HG03571 (cell line): Measurements from ENCODE around the gene HINT1.
"Not testable (repeated sequence)": the region's sequence is repeated elsewhere in the genome, so short reads cannot be mapped to it uniquely, and the experiment has no call there.

ENCODE experiments used
- ATAC-seq: cut with Tn5 transposase; IDR thresholded peaks from one replicate; pipeline ENCODE4 v1.9.1; 2021; ENCODE audit not compliant: unreplicated experiment

HINT1 gene

GRCh38 chr5:131171276-131171810 is 6.3 kb upstream of the HINT1 start:
- no peak for ATAC-seq

- ATAC-seq = peak; percentile 98
These were observed 5.7 kb upstream of the HINT1 start, which contains the start of gene LYRM7 for GRCh38 chr5:131170540-131171275. LYRM7 (plus strand) TSS chr5:131170944; CDS start chr5:131171021, 77 bp downstream.

DNA sequence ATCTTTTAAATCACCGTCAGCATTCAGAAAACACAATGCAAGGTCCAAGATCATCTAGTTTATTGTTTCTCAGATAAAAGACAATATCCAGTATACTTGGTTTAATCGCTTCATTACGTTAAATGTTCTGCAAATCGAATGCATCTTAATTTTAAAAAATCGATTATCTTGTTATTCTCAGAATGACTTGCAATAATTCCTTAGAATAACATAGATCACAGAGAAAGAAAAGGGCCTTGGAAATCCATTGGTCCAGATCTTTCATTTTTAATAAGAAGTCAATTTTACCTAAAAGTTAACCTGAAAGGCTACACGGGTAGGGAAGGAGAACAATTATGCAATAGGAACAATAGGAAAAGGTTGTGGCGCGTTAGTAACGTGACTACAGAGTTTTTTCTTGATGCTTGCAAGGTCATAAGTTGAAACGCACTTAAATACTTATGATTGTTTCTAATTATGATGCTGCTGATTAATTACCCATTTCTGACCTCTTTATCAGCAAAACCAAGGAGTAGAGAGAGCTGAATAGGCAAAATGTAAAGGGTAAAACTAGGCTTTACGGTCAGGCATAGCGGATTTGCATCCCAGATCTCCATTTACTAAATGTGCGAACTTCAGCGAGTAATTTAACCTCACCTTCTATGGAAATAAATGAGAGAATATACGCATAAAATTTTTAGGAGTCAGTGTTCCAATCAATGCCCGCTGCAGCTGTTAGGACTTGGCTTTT is 4.9 kb upstream of the HINT1 start:
- ATAC-seq = no peak

DNA sequence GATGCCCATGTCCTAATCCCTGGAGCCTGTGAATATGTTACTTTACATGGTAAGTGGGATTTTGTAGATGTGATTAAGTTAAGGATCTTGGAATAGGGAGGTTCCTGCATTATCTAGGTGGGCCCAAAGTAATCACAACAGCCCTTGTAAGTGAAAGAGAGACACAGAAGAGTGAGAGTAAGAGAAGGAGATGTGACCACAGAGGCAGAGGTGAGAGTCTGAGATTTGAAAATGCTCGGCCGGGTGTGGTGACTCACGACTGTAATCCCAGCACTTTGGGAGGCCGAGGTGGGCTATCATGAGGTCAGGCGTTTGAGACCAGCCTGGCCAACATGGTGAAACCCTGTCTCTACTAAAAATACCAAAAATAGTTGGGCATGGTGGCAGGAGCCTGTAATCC is 2.6 kb upstream of the HINT1 start:
- no peak for ATAC-seq

GRCh38 chr5:131164191-131165118 is 601 bp downstream of the HINT1 start:
- peak; percentile 62 for ATAC-seq

DNA sequence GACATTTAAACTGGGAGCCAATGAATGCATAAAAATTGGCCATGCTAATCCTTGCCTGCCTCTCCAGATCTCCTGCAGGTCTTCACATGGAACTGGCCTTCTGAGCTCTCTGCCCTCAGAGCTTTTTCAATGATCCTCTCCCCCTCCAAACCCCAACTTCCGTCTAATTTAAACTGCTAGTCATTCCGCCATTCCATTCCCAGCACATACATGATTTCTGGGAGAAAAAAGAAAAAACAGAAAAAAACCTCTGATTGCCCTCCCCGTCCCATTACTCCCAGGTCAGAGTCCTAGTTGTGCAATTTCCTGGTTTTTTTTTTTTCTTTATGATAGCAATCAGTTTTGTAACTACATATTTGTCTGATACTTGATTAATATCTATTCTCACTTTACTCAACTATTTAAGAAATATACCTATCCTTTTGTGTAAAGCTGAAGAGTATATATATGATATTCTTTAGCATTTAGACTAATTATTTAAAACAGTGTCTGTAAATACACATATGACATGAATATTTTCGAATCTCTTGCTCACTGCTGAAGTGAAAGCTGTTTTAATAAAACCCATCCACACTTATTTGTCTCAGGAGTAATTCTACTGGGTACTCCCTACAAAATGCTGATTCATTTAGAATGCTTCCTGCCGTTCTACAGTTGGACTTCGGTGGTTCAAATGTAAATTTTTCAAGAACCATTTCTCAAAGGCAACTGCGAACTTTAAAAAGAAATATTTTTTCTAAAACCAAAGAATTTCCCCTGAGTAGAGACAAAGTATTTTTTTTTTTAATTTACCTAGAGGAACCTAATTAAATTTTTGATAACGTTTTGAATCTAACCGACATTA is 1.6 kb downstream of the HINT1 start:
- ATAC-seq = no peak

- ATAC-seq = no peak
These were observed 4.9 kb downstream of the HINT1 start for GRCh38 chr5:131160134-131160533.

GRCh38 chr5:131156957-131157356 is 8.1 kb downstream of the HINT1 start:
- ATAC-seq = no peak

DNA sequence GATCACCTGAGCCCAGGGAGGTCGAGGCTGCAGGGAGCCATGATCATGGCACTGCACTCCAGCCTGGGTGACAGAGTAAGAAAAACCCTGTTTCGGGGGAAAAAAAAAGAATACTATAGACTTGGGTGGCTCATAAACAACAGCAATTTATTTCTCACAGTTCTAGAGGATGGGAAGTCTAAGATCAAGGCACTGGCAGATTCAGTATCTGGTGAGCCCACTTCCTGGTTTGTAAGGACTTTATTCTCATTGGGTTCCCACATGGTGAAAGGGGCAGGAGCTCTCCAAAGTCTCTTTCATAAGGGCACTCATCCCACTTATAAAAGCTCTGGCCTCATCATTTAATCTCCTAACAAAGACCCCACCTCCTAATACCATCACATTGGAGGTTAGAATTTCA is 8.7 kb downstream of the HINT1 start:
- ATAC-seq = no peak

- ATAC-seq = no peak
These were observed 13.8 kb downstream of the HINT1 start for GRCh38 chr5:131151216-131151615.

GRCh38 chr5:131150408-131150807 is 14.6 kb downstream of the HINT1 start:
- no peak for ATAC-seq

- no peak for ATAC-seq
These were observed 16.2 kb downstream of the HINT1 start for GRCh38 chr5:131148835-131149234.

DNA sequence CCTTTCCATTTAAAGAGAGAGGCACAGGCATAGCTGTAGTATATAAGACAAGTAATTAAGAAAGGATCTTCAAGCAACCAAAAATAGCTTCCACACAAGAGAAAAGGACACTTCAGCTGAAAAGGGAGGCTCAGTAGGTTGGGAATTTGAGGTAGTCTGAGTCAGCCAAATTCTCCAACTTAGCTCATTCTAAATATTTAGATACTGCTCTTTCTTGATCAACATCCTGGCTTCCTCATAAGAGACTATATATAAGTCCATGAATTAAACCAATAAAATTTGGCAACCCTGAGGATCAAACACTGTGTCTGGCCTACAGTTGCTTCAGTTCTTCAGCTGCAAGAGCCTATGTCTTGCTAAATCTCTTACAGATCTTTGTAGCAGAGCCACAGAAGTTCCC is 17.8 kb downstream of the HINT1 start:
- ATAC-seq = no peak

DNA sequence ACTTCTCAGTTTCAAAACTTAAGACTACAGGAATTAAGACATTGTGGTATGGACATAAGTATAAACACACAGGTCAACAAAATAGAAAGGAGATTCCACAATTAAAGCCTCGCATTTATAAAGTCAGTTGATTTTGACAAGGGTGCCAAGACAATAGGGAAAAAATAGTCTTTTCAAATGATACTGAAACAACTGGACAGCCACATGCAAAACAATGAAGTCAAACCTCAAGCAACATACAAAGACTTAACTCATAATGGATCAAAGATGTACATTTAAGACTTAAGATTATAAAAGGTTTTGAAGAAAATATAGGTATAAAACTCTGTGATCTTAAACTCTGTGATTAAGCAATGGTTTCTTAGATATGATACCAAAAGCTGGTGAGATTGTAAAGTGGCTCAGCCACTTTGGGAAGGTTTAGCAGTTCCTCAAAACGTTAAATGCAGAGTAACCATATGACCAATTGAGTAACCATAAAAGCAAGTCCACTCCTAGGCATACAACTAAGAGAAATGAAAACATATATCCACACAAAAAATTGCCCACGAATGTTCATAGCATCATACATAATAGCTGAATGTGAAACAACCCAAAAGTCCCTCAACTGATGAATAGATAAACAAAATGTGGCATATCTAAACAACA is 22.0 kb downstream of the HINT1 start:
- ATAC-seq = no peak

GRCh38 chr5:131139321-131139720 is 25.7 kb downstream of the HINT1 start:
- ATAC-seq = no peak

- not testable (repeated sequence) for ATAC-seq
These were observed 26.6 kb downstream of the HINT1 start for GRCh38 chr5:131138406-131138805.

GRCh38 chr5:131133091-131133490 is 32.0 kb downstream of the HINT1 start:
- ATAC-seq = not testable (repeated sequence)

DNA sequence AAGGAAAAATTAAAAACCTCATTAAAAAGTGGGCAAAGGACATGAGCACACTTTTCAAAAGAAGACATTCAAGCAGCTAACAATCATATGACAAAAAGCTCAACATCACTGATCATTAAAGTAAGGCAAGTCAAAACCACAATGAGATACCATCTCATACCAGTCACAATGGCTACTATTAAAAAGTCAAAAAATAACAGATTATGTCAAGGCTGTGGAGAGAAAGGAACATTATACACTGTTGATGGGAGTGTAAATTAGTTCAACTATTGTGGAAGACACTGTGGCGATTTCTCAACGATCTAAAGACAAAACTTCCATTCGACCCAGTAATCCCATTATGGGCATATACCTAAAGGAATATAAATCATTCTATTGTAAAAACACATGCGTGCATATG is 35.8 kb downstream of the HINT1 start:
- ATAC-seq = no peak

GRCh38 chr5:131127244-131127643 is 37.8 kb downstream of the HINT1 start:
- ATAC-seq = not testable (repeated sequence)

- ATAC-seq = no peak
These were observed 50.3 kb downstream of the HINT1 start for GRCh38 chr5:131114754-131115153.
